Skin of body (tissue), 2 donors: ENCODE results near the gene IP6K1. TPM values are rescaled to one million over a fixed set of nuclear protein-coding genes. Genes with fewer than 3 reads are reported as not detected.

Experiments used
- DNase-seq: peaks from one replicate; lab custom pipeline; 2025; lab: John Stamatoyannopoulos, UW
- total RNA-seq: library from RNA; depleted of rRNA; stranded (reverse); fragments of >200 nt; gene quantifications from one replicate; pipeline ENCODE4 v1.2.3, GENCODE V29; 2014

The IP6K1 gene
- total RNA-seq, 1 donor from 2014 or later: 27.5 TPM

DNA sequence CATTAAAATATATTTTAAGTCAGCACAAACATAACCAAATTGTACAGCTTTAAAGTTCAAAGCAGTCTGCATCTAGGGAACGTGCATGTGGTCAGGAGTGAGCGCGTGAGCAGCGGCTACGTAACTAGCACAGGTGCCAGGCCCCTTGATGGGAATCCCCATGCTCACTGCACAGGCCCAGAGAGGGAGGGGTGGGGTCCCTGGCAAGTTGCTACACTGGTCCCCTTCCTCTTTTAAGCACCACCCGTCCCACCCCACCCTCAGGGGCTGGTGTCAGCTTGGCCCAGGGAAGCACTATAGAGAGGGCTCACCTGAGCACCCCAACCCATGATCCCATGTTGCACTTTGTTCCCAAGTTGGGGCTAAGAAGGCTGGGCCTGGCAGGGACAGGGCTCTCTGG lies 61.8 kb downstream of the IP6K1 start:
- no peak for DNase-seq

DNA sequence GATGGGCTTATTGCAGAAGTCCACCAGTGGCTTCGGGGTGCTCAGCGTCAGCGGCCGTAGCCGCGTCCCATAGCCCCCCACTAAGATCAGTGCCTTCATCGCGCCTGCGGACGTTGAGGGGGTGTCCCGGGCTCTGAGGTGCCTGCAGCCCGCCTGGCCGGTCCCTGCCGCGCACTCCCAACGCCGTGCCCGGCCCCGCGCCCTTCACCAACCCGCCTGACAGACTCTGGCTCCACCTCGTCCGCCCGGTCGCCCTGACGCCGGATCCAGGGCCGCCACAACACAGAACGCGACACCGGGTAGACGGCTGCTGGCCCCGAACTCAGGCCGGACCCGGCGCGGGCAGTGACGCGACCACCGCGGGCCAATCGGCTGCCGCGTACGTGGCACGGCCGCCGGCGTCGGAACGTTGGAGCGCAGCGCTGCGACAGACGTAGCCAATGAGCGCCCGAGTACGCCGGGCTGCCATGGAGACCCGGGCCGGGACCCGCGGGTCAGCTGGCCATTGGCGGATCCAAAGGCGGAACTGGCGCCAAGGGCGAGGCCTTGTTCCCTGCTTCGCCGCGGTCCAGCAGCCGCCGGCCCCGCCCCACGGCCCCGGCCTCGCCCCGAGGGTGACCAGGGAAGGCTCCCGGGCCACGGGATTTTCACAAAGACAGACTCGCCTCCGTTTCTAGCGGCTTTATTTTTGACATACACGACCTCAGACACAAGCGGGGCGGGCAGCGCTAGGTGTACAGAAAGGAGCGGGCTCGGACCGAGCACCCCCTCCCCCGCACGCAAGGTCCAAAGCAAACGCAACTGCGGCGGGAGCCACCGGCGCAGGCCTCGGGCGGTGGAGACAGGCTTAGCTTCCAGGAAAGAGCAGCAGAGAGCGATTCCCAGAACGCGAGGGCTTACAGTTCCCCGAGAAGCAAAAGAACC lies 62.5 kb downstream of the IP6K1 start, which contains the start of gene GMPPB:
Gene GMPPB (minus strand): TSS at position 324 of the 924 bp plus-strand sequence. CDS start 225 bp downstream, at position 99.
- DNase-seq: peak; percentile 91

GRCh38 chr3:49723296-49723627 lies 63.1 kb downstream of the IP6K1 start:
- DNase-seq: no peak

- DNase-seq: no peak
Measured at GRCh38 chr3:49722896-49723295, 63.4 kb downstream of the IP6K1 start.

- no peak for DNase-seq
Measured at GRCh38 chr3:49721896-49722781, 64.2 kb downstream of the IP6K1 start.

GRCh38 chr3:49721596-49721895 lies 64.8 kb downstream of the IP6K1 start:
- no peak for DNase-seq

- DNase-seq: no peak
Measured at GRCh38 chr3:49720855-49721595, 65.3 kb downstream of the IP6K1 start.

DNA sequence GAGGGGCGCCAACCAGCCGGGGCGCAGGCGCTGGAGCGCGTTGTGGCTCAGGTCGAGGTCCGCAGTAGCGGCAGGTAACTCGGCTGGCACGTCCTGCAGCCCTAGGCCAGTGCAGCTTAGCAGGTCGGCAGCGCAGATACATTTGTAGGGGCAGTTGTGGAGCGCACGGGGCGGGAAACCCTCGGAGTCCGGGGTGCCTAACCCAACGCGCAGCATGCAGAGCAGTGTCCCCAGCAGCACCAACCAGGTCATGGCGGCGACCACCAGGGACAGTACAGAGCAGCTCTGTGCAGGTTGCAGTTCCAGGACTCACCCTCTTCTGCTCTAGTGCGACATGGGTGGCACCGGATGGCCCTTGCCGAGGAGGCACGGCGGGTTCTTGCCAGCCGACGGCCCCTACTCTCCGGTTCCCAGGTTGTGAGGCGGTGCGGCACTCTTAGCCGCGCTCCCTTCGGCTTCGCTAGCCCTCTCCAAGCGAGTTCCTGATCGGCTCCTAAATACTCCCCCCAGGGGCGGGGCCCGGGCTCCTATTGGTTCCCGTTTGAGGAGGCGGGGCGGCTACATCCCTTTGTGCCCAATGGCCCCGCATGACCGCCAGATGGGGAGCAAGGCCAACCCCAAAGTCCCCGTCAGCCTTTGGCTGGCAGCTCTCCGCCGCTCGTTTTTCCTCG lies 67.0 kb downstream of the IP6K1 start, which contains the start of gene AMIGO3:
Gene AMIGO3 (minus strand): TSS at position 471 of the 671 bp plus-strand sequence. CDS start 219 bp downstream, at position 252.
- DNase-seq: peak; percentile 89

GRCh38 chr3:49718858-49719213 lies 67.5 kb downstream of the IP6K1 start:
- DNase-seq: no peak

DNA sequence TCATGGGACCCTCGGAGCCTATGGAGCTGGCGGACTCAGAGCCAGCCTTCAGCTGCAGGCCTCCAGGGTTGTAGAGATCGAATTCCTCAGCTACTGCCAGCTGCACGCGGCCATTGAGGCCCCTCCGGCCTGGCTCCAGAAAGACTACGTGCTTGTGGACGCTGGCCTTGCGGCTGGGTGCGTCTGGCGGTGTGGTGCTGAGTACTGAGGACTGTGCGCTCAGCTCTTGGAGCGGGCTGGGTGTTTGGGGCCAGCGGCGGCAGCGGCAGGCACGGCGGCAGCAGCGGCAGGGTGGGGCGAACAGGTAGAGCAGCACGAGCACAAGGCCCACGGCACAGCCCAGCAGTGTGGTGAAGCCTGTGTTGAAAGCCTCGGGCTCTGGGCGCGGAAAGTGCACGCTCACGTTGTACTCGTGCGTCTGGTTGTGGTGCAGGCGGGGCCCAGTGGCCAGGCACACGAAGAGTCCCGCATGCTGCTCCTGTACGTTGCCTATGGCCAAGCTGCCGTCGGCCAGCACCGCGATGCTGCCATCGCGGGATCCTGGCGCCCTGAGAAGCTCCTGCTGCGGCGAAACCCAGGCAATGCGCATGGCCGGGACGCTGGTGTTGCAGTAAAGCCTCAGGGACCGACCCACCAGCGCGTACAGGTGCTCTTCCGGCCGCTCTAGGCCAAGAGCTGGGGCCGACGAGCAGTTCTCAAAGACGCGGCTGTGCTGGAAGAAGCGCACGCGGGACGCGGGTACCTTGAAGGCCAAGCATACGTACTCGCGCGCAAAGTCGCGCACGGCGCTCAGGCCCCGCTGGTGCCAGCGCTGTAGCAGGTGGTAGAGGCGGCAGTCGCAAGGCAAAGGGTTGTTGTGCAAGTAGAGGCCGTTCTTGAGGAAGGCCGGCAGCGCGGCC lies 68.1 kb downstream of the IP6K1 start:
- DNase-seq: no peak

DNA sequence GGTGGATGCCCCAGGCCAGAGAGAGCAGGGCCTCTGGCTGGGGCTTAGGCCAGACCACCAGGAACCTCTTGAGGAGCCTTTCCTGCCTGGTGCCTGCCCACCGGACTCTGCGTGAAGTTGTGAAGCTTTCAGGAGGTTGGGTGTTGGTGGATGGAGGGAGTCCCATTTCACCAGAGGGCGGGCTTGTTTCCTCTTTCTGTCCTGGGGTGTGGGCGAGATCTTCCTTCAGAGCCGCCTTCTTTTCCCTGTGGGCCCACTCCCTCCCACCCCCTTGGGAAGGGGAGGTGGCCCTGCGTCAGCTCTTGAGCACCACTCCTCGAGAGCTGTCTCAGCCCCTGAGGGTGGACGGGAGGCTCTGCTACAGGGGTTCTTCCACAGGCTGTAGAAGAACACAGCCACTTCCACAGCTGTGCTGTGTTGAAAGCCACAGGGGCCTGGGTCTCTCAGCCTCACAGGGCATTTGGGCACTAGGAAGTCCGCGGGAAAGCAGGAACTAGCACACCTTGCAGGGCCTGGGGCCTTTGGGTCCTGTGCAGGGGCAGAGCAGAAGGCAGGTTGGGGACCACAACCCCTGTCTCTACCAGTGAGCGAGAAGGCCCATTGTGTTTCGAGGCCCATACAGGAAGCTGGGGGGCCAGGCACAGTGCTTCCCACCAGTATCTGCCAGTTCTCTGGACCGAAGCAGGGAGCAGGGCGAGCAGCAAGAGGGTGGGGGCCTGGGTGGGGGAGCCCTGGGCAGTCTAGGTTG lies 69.0 kb downstream of the IP6K1 start:
- no peak for DNase-seq

GRCh38 chr3:49716691-49717210 lies 69.6 kb downstream of the IP6K1 start:
- no peak for DNase-seq

GRCh38 chr3:49716169-49716568 lies 70.2 kb downstream of the IP6K1 start:
- DNase-seq: no peak

GRCh38 chr3:49715611-49716121 lies 70.7 kb downstream of the IP6K1 start:
- DNase-seq: no peak

- DNase-seq: no peak
Measured at GRCh38 chr3:49714728-49715550, 71.4 kb downstream of the IP6K1 start.

DNA sequence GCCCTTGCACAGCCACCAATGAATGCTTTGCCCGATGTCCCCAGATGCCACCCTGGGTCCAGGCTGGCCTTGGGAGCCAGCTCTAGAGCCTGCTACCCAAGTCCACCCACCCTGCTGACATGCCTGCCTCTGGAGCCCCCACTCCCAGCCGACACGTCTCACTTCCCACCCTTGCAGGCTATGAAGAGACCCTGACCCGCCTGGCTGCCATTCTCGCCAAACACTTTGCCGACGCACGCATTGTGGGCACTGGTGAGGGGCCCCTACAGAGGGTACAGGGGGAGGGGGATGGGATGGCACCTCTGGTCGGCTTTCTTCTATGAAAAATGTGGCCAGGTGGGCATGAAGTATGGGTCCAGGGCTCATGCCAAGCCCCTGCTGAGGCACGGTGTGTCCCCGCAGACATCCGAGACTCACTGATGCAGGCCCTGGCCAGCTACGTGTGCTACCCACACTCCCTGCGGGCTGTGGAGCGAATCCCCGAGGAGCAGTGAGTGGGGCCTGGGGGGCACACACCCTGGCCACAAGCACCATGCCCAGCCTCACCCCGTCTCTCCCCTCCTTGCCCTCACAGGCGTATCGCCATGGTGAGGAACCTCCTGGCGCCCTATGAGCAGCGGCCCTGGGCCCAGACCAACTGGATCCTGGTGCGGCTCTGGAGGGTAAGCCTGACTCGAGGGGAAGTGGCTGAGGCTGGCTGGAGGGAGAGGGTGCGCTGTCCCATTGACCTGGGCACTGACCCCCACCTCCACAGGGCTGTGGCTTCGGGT lies 72.8 kb downstream of the IP6K1 start:
- no peak for DNase-seq

GRCh38 chr3:49712631-49713317 lies 73.6 kb downstream of the IP6K1 start:
- no peak for DNase-seq
